HEK293 (cell line): ENCODE results near the gene COG8.
A peak's percentile ranks its signal among the peaks of the same experiment; 100 is the strongest.

Experiments used
- CTCF ChIA-PET: fragments of 350-600 bp; formaldehyde crosslinking; extraction: SDS; loops from one replicate; lab custom pipeline; 2021; ENCODE audit warnings: antibody characterized with exemption; lab: Yijun Ruan, JAX
- POLR2A ChIA-PET: fragments of 300-600 bp; formaldehyde crosslinking; extraction: SDS; loops from one replicate; lab custom pipeline; 2020; ENCODE audit warnings: antibody characterized with exemption, inconsistent platforms; lab: Yijun Ruan, JAX
- H3K27ac ChIP-seq: fragments of 200-500 bp; sonication (Bioruptor generic); 2 replicates; pipeline ENCODE4 v1.5.1; 2014; ENCODE audit warnings: low read depth, low read length, control low read depth, inconsistent platforms; ENCODE audit errors: extremely low read depth
- H3K36me3 ChIP-seq, 2 experiments: fragments of 200-500 bp in 1 of 2; sonication (Bioruptor generic) in 1 of 2; 1 replicate in 1 of 2; 2 replicates in 1 of 2; pipeline ENCODE4 v1.5.1; 2014 to 2017; ENCODE audit warnings: inconsistent platforms in 2 of 2, low read length in 2 of 2; ENCODE audit not compliant: control insufficient read depth in 2 of 2, insufficient read depth in 1 of 2
- H3K4me1 ChIP-seq: fragments of 200-500 bp; sonication (Bioruptor generic); 2 replicates; pipeline ENCODE4 v1.5.1; 2014; ENCODE audit warnings: mild to moderate bottlenecking, low read length, inconsistent platforms; ENCODE audit not compliant: control insufficient read depth, insufficient read depth
- H3K4me3 ChIP-seq: 2 replicates; pipeline ENCODE4 v1.5.1; 2011; ENCODE audit warnings: low read depth, mild to moderate bottlenecking, control low read depth, low read length, moderate library complexity
- H3K9me3 ChIP-seq: fragments of 200-500 bp; sonication (Bioruptor generic); 2 replicates; pipeline ENCODE4 v1.5.1; 2014; ENCODE audit warnings: low read depth, low read length, inconsistent platforms; ENCODE audit not compliant: control insufficient read depth, insufficient read depth
- EGR2 ChIP-seq: fragments of 450-650 bp; formaldehyde crosslinking; IDR thresholded peaks from 2 replicates; pipeline ENCODE4 v1.5.1; 2016; ENCODE audit warnings: low read depth, missing biosample characterization, missing genetic modification characterization
- FEZF1 ChIP-seq: fragments of 450-650 bp; formaldehyde crosslinking; IDR thresholded peaks from 2 replicates; pipeline ENCODE4 v1.5.1; 2016; ENCODE audit warnings: missing biosample characterization, missing genetic modification characterization
- GLIS1 ChIP-seq: fragments of 450-650 bp; formaldehyde crosslinking; IDR thresholded peaks from 2 replicates; pipeline ENCODE4 v1.5.1; 2016; ENCODE audit warnings: missing biosample characterization, missing genetic modification characterization
- GLIS2 ChIP-seq: fragments of 450-650 bp; formaldehyde crosslinking; IDR thresholded peaks from 2 replicates; pipeline ENCODE4 v1.5.1; 2016; ENCODE audit warnings: missing biosample characterization, missing genetic modification characterization
- KLF16 ChIP-seq: fragments of 450-650 bp; formaldehyde crosslinking; IDR thresholded peaks from 2 replicates; pipeline ENCODE4 v1.5.1; 2017; ENCODE audit warnings: missing biosample characterization, missing genetic modification characterization
- REPIN1 ChIP-seq: fragments of 450-650 bp; formaldehyde crosslinking; IDR thresholded peaks from 2 replicates; pipeline ENCODE4 v1.5.1; 2017; ENCODE audit warnings: missing biosample characterization, missing genetic modification characterization, low read depth
- SP3 ChIP-seq: fragments of 450-650 bp; formaldehyde crosslinking; IDR thresholded peaks from 2 replicates; pipeline ENCODE4 v1.5.1; 2016; ENCODE audit warnings: missing biosample characterization, missing genetic modification characterization
- YY2 ChIP-seq: fragments of 450-650 bp; formaldehyde crosslinking; IDR thresholded peaks from 2 replicates; pipeline ENCODE4 v1.5.1; 2016; ENCODE audit warnings: missing biosample characterization, missing genetic modification characterization
- ZBTB20 ChIP-seq: fragments of 450-650 bp; formaldehyde crosslinking; IDR thresholded peaks from 2 replicates; pipeline ENCODE4 v1.5.1; 2016; ENCODE audit warnings: missing biosample characterization, missing genetic modification characterization
- ZEB2 ChIP-seq: fragments of 450-650 bp; formaldehyde crosslinking; IDR thresholded peaks from 2 replicates; pipeline ENCODE4 v1.5.1; 2016; ENCODE audit warnings: missing biosample characterization, missing genetic modification characterization
- ZIC2 ChIP-seq: fragments of 450-650 bp; formaldehyde crosslinking; IDR thresholded peaks from 2 replicates; pipeline ENCODE4 v1.5.1; 2016; ENCODE audit warnings: missing biosample characterization, missing genetic modification characterization
- ZNF10 ChIP-seq: fragments of 450-650 bp; formaldehyde crosslinking; IDR thresholded peaks from 2 replicates; pipeline ENCODE4 v1.5.1; 2017; ENCODE audit warnings: missing biosample characterization, missing genetic modification characterization
- ZNF121 ChIP-seq: fragments of 450-650 bp; formaldehyde crosslinking; IDR thresholded peaks from 2 replicates; pipeline ENCODE4 v1.5.1; 2016; ENCODE audit warnings: missing biosample characterization, missing genetic modification characterization
- ZNF214 ChIP-seq: fragments of 450-650 bp; formaldehyde crosslinking; IDR thresholded peaks from 2 replicates; pipeline ENCODE4 v1.5.1; 2017; ENCODE audit warnings: missing biosample characterization, mild to moderate bottlenecking, missing genetic modification characterization, borderline replicate concordance
- ZNF221 ChIP-seq: fragments of 450-650 bp; formaldehyde crosslinking; IDR thresholded peaks from 2 replicates; pipeline ENCODE4 v1.5.1; 2017; ENCODE audit warnings: missing biosample characterization, missing genetic modification characterization, borderline replicate concordance
- ZNF266 ChIP-seq: fragments of 450-650 bp; formaldehyde crosslinking; IDR thresholded peaks from 2 replicates; pipeline ENCODE4 v1.5.1; 2016; ENCODE audit warnings: missing biosample characterization, missing genetic modification characterization, low read depth
- ZNF324 ChIP-seq: fragments of 450-650 bp; formaldehyde crosslinking; IDR thresholded peaks from 2 replicates; pipeline ENCODE4 v1.5.1; 2016; ENCODE audit warnings: missing biosample characterization, missing genetic modification characterization
- ZNF341 ChIP-seq: fragments of 450-650 bp; formaldehyde crosslinking; IDR thresholded peaks from 2 replicates; pipeline ENCODE4; 2016; ENCODE audit warnings: low read depth, missing biosample characterization, missing genetic modification characterization
- ZNF354C ChIP-seq: fragments of 450-650 bp; formaldehyde crosslinking; IDR thresholded peaks from 2 replicates; pipeline ENCODE4 v1.5.1; 2016; ENCODE audit warnings: missing biosample characterization, missing genetic modification characterization, low read depth, borderline replicate concordance
- ZNF561 ChIP-seq: fragments of 450-650 bp; IDR thresholded peaks from 2 replicates; pipeline ENCODE4 v1.5.1; 2018; ENCODE audit warnings: missing biosample characterization, missing genetic modification characterization, borderline replicate concordance
- ZNF600 ChIP-seq: fragments of 450-650 bp; formaldehyde crosslinking; IDR thresholded peaks from 2 replicates; pipeline ENCODE4 v1.5.1; 2016; ENCODE audit warnings: missing biosample characterization, missing genetic modification characterization
- ZNF610 ChIP-seq: fragments of 450-650 bp; formaldehyde crosslinking; IDR thresholded peaks from 2 replicates; pipeline ENCODE4 v1.5.1; 2016; ENCODE audit warnings: missing biosample characterization, missing genetic modification characterization, borderline replicate concordance
- ZNF658 ChIP-seq: fragments of 450-650 bp; formaldehyde crosslinking; IDR thresholded peaks from 2 replicates; pipeline ENCODE4; 2016; ENCODE audit warnings: missing biosample characterization, missing genetic modification characterization
- ZNF677 ChIP-seq: fragments of 450-650 bp; IDR thresholded peaks from 2 replicates; pipeline ENCODE4 v1.5.0; 2018; ENCODE audit warnings: missing biosample characterization, mild to moderate bottlenecking, missing genetic modification characterization, moderate library complexity
- ZNF747 ChIP-seq: fragments of 450-650 bp; formaldehyde crosslinking; IDR thresholded peaks from 2 replicates; pipeline ENCODE4 v1.5.1; 2016; ENCODE audit warnings: missing biosample characterization, missing genetic modification characterization
- ZNF76 ChIP-seq: fragments of 450-650 bp; formaldehyde crosslinking; IDR thresholded peaks from 2 replicates; pipeline ENCODE4; 2016; ENCODE audit warnings: low read depth, missing biosample characterization, missing genetic modification characterization, borderline replicate concordance
- ZNF777 ChIP-seq: fragments of 450-650 bp; formaldehyde crosslinking; IDR thresholded peaks from 2 replicates; pipeline ENCODE4 v1.5.1; 2017; ENCODE audit warnings: missing biosample characterization, missing genetic modification characterization, borderline replicate concordance
- ZNF791 ChIP-seq: fragments of 450-650 bp; formaldehyde crosslinking; IDR thresholded peaks from 2 replicates; pipeline ENCODE4 v1.5.1; 2016; ENCODE audit warnings: missing biosample characterization, missing genetic modification characterization
- ZNF792 ChIP-seq: fragments of 450-650 bp; formaldehyde crosslinking; IDR thresholded peaks from 2 replicates; pipeline ENCODE4 v1.5.1; 2016; ENCODE audit warnings: missing biosample characterization, missing genetic modification characterization
- TF ChIP-seq, protein P1 (sequence below): fragments of 450-650 bp; formaldehyde crosslinking; optimal IDR thresholded peaks from 2 replicates; pipeline ENCODE3; 2016; ENCODE audit warnings: missing biosample characterization, mild to moderate bottlenecking, missing genetic modification characterization
- TF ChIP-seq, protein P2 (sequence below): fragments of 450-650 bp; formaldehyde crosslinking; IDR thresholded peaks from 2 replicates; pipeline ENCODE4 v1.5.1; 2016; ENCODE audit warnings: missing biosample characterization, missing genetic modification characterization
- TF ChIP-seq, protein P3 (sequence below): fragments of 450-650 bp; formaldehyde crosslinking; IDR thresholded peaks from 2 replicates; pipeline ENCODE4 v1.5.1; 2017; ENCODE audit warnings: missing biosample characterization, missing genetic modification characterization

The COG8 gene

DNA sequence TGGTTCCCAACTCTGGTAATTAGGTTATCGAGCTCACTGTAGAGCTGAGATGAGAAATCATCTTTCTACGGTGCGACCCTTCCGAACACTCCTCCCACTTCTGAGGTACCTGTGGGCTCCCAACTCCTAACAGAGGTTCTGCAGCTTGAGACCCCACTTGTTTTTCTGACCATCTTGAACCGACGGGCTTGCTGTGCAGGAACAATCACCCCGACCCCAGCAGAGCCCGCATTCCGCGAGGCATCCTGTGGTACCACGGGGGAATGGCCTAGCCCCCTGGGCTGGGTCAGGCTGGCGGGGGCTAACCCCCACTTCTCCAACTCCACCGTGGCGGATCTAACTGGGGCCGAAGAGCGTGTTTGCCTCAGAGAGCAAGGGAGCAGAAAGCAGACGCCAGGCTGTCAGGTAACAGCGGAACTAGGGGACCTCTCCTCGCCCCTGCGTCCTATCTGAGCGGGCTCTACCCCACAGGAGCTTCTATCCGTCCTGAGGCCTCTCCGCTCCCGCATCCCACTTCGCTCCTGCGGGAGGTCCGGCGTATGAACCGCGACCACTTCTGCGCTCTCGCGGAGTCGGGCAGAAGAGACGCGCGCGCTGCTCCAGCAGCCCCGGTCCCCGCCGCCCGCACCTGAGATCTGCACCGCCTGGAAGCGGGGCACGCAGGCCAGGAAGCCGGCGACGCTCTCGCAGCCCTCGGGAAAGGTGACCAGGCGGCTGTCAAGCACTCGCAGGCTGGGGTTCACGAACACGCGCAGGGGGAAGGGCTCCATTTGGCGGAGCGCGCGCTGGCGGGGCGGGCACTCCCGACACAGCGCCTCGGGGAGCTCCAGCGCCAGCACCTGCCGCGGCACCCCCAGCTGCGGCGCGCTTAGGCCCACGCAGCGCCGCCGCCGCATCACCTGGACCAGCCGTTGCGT lies 9.7 kb downstream of the COG8 start (continued):
- TF ChIP-seq ZNF76 (tag by site-specific recombination) (no peak), GLIS2 (tag by site-specific recombination) (peak; percentile 73), REPIN1 (tag by site-specific recombination) (no peak), ZNF121 (tag by site-specific recombination) (no peak), ZNF341 (tag by site-specific recombination) (peak; percentile 71), ZNF747 (no peak), GLIS1 (tag by site-specific recombination) (peak; percentile 58), ZNF266 (tag by site-specific recombination) (no peak), ZNF214 (tag by site-specific recombination) (no peak), KLF16 (tag by site-specific recombination) (0 out of 2 replicates have a peak, but pooled peaks have one; percentile 21), ZNF561 (tag by site-specific recombination) (no peak), ZEB2 (tag by site-specific recombination) (0 out of 2 replicates have a peak, but pooled peaks have one; percentile 13), ZIC2 (no peak), ZNF221 (no peak), ZNF791 (no peak), ZNF658 (tag by site-specific recombination) (no peak)
- TF ChIP-seq, protein P1, sequence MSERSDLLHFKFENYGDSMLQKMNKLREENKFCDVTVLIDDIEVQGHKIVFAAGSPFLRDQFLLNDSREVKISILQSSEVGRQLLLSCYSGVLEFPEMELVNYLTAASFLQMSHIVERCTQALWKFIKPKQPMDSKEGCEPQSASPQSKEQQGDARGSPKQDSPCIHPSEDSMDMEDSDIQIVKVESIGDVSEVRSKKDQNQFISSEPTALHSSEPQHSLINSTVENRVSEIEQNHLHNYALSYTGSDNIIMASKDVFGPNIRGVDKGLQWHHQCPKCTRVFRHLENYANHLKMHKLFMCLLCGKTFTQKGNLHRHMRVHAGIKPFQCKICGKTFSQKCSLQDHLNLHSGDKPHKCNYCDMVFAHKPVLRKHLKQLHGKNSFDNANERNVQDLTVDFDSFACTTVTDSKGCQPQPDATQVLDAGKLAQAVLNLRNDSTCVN (tag by site-specific recombination) = peak; percentile 88
- TF ChIP-seq, protein P2, sequence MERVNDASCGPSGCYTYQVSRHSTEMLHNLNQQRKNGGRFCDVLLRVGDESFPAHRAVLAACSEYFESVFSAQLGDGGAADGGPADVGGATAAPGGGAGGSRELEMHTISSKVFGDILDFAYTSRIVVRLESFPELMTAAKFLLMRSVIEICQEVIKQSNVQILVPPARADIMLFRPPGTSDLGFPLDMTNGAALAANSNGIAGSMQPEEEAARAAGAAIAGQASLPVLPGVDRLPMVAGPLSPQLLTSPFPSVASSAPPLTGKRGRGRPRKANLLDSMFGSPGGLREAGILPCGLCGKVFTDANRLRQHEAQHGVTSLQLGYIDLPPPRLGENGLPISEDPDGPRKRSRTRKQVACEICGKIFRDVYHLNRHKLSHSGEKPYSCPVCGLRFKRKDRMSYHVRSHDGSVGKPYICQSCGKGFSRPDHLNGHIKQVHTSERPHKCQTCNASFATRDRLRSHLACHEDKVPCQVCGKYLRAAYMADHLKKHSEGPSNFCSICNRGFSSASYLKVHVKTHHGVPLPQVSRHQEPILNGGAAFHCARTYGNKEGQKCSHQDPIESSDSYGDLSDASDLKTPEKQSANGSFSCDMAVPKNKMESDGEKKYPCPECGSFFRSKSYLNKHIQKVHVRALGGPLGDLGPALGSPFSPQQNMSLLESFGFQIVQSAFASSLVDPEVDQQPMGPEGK (tag by site-specific recombination) = peak; percentile 15; the same call in 1 of the 2 replicates

GRCh38 chr16:69328854-69329316 lies 10.5 kb downstream of the COG8 start:
- Histone ChIP-seq H3K4me3 (peak overlapping the region; percentile 80), H3K9me3 (no peaks in the 10 kb centered on the region), H3K36me3 (peaks cover 15 to 77% of the 10 kb centered on the region in 2 experiments; a peak in 2 of 3 replicates), H3K4me1 (peaks cover 8% of the 10 kb centered on the region), H3K27ac (peak overlapping the region; percentile 78; the same call in 1 of the 2 replicates)
- ChIA-PET CTCF (interaction anchor here (0.6 to 1.0 kb wide), 2 partner anchors 13 to 813 kb away, joined by 4 to 6 read pairs; no protein-coding TSS in a partner anchor), POLR2A (interaction anchor here (0.6 to 4.9 kb wide), 5 partner anchors 12 to 426 kb away, joined by 3 to 27 read pairs (median 4); partner anchors contain the start of genes COG8, NIP7 and NOB1)
- peak; percentile 56 for TF ChIP-seq ZNF600
- no peak for TF ChIP-seq ZNF324 (tag by site-specific recombination)
- TF ChIP-seq ZNF354C (tag by site-specific recombination) = no peak
- no peak for TF ChIP-seq SP3 (tag by site-specific recombination)
- 0 out of 2 replicates have a peak, but pooled peaks have one; percentile 18 for TF ChIP-seq EGR2 (tag by site-specific recombination)
- TF ChIP-seq ZNF677 = no peak
- TF ChIP-seq ZNF341 (tag by site-specific recombination) = peak; percentile 95
- TF ChIP-seq, protein P3, sequence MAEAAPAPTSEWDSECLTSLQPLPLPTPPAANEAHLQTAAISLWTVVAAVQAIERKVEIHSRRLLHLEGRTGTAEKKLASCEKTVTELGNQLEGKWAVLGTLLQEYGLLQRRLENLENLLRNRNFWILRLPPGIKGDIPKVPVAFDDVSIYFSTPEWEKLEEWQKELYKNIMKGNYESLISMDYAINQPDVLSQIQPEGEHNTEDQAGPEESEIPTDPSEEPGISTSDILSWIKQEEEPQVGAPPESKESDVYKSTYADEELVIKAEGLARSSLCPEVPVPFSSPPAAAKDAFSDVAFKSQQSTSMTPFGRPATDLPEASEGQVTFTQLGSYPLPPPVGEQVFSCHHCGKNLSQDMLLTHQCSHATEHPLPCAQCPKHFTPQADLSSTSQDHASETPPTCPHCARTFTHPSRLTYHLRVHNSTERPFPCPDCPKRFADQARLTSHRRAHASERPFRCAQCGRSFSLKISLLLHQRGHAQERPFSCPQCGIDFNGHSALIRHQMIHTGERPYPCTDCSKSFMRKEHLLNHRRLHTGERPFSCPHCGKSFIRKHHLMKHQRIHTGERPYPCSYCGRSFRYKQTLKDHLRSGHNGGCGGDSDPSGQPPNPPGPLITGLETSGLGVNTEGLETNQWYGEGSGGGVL (tag by site-specific recombination) = no peak
- TF ChIP-seq FEZF1 (tag by site-specific recombination) = peak; percentile 61
- peak; percentile 19; the same call in 1 of the 2 replicates for TF ChIP-seq YY2 (tag by site-specific recombination)
- TF ChIP-seq ZBTB20 (tag by site-specific recombination) = peak; percentile 35; the same call in 1 of the 2 replicates
- peak; percentile 55; the same call in 1 of the 2 replicates for TF ChIP-seq ZNF10 (tag by site-specific recombination)
- no peak for TF ChIP-seq ZNF610 (tag by site-specific recombination)
- no peak for TF ChIP-seq REPIN1 (tag by site-specific recombination)
- peak; percentile 12; the same call in 1 of the 2 replicates for TF ChIP-seq GLIS2 (tag by site-specific recombination)
- TF ChIP-seq ZNF792 (tag by site-specific recombination) = no peak
- TF ChIP-seq ZNF777 (tag by site-specific recombination) = no peak
